HG03280 (cell line): Measurements from ENCODE around the gene SLCO3A1.

Source experiments
- ATAC-seq: cut with Tn5 transposase; IDR thresholded peaks from one replicate; pipeline ENCODE4 v1.9.1; 2021; ENCODE audit warnings: mild to moderate bottlenecking, moderate library complexity; ENCODE audit not compliant: unreplicated experiment

Gene SLCO3A1

GRCh38 chr15:91909111-91909510 lies 55.6 kb downstream of the SLCO3A1 start:
- no peak for ATAC-seq

- no peak for ATAC-seq
These were observed 56.1 kb downstream of the SLCO3A1 start for GRCh38 chr15:91909574-91909973.

- no peak for ATAC-seq
These were observed 58.3 kb downstream of the SLCO3A1 start for GRCh38 chr15:91911844-91912243.

GRCh38 chr15:91912336-91912735 lies 58.8 kb downstream of the SLCO3A1 start:
- no peak for ATAC-seq

- ATAC-seq = no peak
These were observed 60.1 kb downstream of the SLCO3A1 start for GRCh38 chr15:91913560-91913959.

GRCh38 chr15:91915576-91915975 lies 62.1 kb downstream of the SLCO3A1 start:
- ATAC-seq = no peak

GRCh38 chr15:91916051-91916450 lies 62.5 kb downstream of the SLCO3A1 start:
- ATAC-seq = no peak

- ATAC-seq = no peak
These were observed 64.3 kb downstream of the SLCO3A1 start for GRCh38 chr15:91917686-91918360.

GRCh38 chr15:91919014-91919534 lies 65.6 kb downstream of the SLCO3A1 start:
- no peak for ATAC-seq

- ATAC-seq = no peak
These were observed 67.8 kb downstream of the SLCO3A1 start for GRCh38 chr15:91921188-91921842.

GRCh38 chr15:91921843-91922198 lies 68.3 kb downstream of the SLCO3A1 start:
- no peak for ATAC-seq

- ATAC-seq = no peak
These were observed 69.4 kb downstream of the SLCO3A1 start for GRCh38 chr15:91922646-91923547.

- no peak for ATAC-seq
These were observed 70.7 kb downstream of the SLCO3A1 start for GRCh38 chr15:91924183-91924582.

- ATAC-seq = no peak
These were observed 71.5 kb downstream of the SLCO3A1 start for GRCh38 chr15:91924837-91925495.

GRCh38 chr15:91925794-91926193 lies 72.3 kb downstream of the SLCO3A1 start:
- ATAC-seq = no peak

GRCh38 chr15:91926908-91927270 lies 73.4 kb downstream of the SLCO3A1 start:
- ATAC-seq = no peak

- no peak for ATAC-seq
These were observed 74.1 kb downstream of the SLCO3A1 start for GRCh38 chr15:91927585-91927984.

GRCh38 chr15:91928675-91929074 lies 75.2 kb downstream of the SLCO3A1 start:
- ATAC-seq = no peak

GRCh38 chr15:91929509-91929908 lies 76.0 kb downstream of the SLCO3A1 start:
- no peak for ATAC-seq

GRCh38 chr15:91930092-91930491 lies 76.6 kb downstream of the SLCO3A1 start:
- ATAC-seq = no peak

GRCh38 chr15:91936182-91936775 lies 82.8 kb downstream of the SLCO3A1 start:
- ATAC-seq = no peak
